WI38 (cell line): ENCODE data around the gene SHC1.
"Not testable (repeated sequence)": the region's sequence is repeated elsewhere in the genome, so short reads cannot be mapped to it uniquely, and the experiment has no call there.

Experiments used
- H3K4me3 ChIP-seq: 2 replicates; pipeline ENCODE4 v1.5.1; 2011; ENCODE audit warnings: low read depth, mild to moderate bottlenecking, control low read depth, low read length
- CTCF ChIP-seq: IDR thresholded peaks from 2 replicates; pipeline ENCODE4 v1.5.1; 2012; ENCODE audit warnings: low read depth, mild to moderate bottlenecking, control low read depth, low read length

SHC1 gene

GRCh38 chr1:154998201-154998780, 27.7 kb upstream of the SHC1 start:
- TF ChIP-seq CTCF, result 0 out of 2 replicates have a peak, but pooled peaks have one; percentile 4
- no peak overlapping the region for H3K4me3 ChIP-seq

DNA sequence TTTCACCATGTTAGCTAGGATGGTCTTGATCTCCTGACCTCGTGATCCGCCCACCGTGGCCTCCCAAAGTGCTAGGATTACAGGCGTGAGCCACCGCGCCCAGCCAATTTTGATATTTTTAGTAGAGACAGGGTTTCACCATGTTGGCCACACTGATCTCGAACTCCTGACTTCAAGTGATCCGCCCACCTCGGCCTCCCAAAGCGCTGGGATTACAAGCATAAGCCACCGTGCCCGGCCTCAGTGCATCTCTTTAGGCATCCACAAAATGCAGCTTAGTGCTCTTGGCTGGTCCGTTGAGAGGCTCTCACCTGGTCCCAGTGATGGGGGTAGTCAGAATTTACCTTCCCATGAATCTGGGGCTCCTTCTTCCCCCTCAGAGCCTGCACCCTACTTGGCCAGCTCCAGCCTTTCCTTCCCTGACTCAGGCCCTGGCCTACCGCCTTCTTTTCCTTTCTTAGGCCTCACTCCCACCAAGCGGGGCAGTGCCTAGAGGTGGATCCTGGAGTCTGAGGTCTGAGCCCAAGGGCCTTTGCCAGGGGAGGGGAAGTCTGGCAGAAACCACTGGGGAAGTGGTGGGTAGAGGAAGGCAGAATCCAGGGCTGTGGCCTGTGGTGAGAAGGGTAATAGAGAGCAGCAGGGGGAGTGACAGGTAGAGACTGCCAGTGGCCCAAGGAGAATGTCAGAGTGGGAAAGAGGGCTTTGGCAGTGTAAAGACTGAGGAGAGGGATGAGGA, 26.6 kb upstream of the SHC1 start:
- H3K4me3 ChIP-seq, result no peak overlapping the region
- TF ChIP-seq CTCF, result no peak

DNA sequence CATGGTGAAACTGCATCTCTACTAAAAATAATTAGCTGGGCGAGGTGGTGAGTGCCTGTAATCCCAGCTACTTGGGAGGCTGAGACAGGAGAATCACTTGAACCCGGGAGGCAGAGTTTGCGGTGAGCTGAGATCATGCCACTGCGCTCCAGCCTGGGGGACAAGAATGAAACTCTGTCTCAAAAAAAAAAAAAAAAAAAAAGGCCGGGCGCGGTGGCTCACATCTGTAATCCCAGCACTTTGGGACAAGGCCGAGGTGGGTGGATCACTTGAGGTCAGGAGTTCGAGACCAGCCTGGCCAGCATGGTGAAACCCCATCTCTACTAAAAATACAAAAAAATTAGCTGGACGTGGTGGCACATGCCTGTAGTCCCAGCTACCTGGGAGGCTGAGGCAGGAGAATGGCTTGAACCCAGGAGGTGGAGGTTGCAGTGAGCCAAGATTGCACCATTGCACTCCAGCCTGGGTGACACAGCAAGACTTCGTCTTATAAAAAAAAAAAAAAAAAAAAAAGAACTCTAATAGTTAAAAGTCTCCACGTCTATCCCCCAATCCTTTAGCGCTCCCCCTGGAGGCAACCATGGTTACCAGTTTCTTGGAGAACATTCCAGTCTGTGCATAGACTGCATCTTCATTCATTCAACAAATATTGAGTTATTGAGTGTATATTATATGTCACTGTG, 24.9 kb upstream of the SHC1 start:
- peak; percentile 38; the same call in 1 of the 2 replicates for TF ChIP-seq CTCF
- H3K4me3 ChIP-seq, result not testable (repeated sequence)

- TF ChIP-seq CTCF, result no peak
- H3K4me3 ChIP-seq, result no peak overlapping the region
Measured at GRCh38 chr1:154994591-154994990, 24.0 kb upstream of the SHC1 start.

- H3K4me3 ChIP-seq, result no peak overlapping the region
- TF ChIP-seq CTCF, result no peak
Measured at GRCh38 chr1:154994269-154994587, 23.7 kb upstream of the SHC1 start.

DNA sequence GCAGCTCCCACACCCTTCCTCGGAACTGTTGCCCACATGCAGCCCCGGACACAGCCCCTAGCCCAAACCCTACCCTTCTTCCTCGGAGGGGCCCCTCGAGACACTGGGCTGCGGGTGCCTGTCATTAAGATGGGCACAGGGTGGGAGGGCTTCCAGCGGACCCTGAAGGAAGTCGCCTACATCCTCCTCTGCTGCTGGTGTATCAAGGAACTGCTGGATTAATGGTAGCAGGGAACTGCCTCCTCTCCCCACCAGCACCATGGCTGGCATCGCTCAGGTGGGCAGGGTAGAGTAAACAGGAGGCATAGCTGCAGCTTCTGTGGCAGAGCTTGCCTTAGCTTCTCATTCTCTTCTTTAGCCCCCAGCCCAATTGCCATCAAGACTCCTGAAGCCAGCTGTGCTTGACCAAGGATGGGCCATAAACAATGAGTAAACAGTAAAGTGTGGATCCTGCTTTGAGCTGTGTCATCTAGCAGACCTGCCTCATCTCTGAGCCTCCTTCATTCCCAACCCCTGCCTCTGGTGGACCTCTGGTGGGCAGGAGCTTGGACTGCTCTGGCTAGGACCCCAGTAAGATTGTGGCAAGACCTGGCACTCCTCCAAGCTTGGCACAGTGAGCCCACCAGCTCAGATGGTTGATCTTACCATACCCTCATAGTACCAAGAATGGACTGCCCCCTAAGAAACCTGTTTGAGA, 23.2 kb upstream of the SHC1 start, which contains the start of gene LENEP:
Gene LENEP (plus strand): TSS at position 15 of the 697 bp plus-strand sequence. CDS start 22 bp downstream, at position 37.
- H3K4me3 ChIP-seq, result no peak within 1 kb of the TSS
- TF ChIP-seq CTCF, result no peak
